NCI-H524 treated with DMSO at 0.1 percent for 48 hours (cell line): ENCODE results near the gene GPT2.
"Not testable (repeated sequence)": the region's sequence is repeated elsewhere in the genome, so short reads cannot be mapped to it uniquely, and the experiment has no call there.

Experiments
- DNase-seq: peaks from one replicate; lab custom pipeline; 2025; lab: John Stamatoyannopoulos, UW

GPT2 gene

GRCh38 chr16:46920402-46921068 lies 36.4 kb downstream of the GPT2 start:
- DNase-seq, result no peak

- DNase-seq, result no peak
These were observed 38.1 kb downstream of the GPT2 start for GRCh38 chr16:46922239-46922638.

GRCh38 chr16:46923513-46924295 lies 39.5 kb downstream of the GPT2 start:
- DNase-seq, result no peak

- DNase-seq, result no peak
These were observed 40.2 kb downstream of the GPT2 start for GRCh38 chr16:46924402-46924801.

- DNase-seq, result no peak
These were observed 42.5 kb downstream of the GPT2 start for GRCh38 chr16:46926470-46927225.

- DNase-seq, result no peak
These were observed 43.1 kb downstream of the GPT2 start for GRCh38 chr16:46927273-46927672.

- DNase-seq, result no peak
These were observed 44.6 kb downstream of the GPT2 start for GRCh38 chr16:46928811-46929210.

GRCh38 chr16:46929378-46930332 lies 45.5 kb downstream of the GPT2 start:
- no peak for DNase-seq

GRCh38 chr16:46930861-46931260 lies 46.7 kb downstream of the GPT2 start:
- DNase-seq, result no peak

GRCh38 chr16:46932802-46933201 lies 48.6 kb downstream of the GPT2 start:
- DNase-seq, result peak; percentile 18

GRCh38 chr16:46937536-46937935 lies 53.4 kb downstream of the GPT2 start:
- DNase-seq, result no peak

- not testable (repeated sequence) for DNase-seq
These were observed 60.6 kb downstream of the GPT2 start for GRCh38 chr16:46944713-46945112.

GRCh38 chr16:46947900-46948547 lies 63.9 kb downstream of the GPT2 start:
- DNase-seq, result no peak

GRCh38 chr16:46948548-46949166 lies 64.5 kb downstream of the GPT2 start:
- DNase-seq, result no peak

- no peak for DNase-seq
These were observed 65.2 kb downstream of the GPT2 start for GRCh38 chr16:46949241-46949892.

GRCh38 chr16:46950009-46950408 lies 65.8 kb downstream of the GPT2 start:
- no peak for DNase-seq

GRCh38 chr16:46954562-46954961 lies 70.4 kb downstream of the GPT2 start:
- no peak for DNase-seq

GRCh38 chr16:46961373-46962353 lies 77.5 kb downstream of the GPT2 start:
- no peak for DNase-seq

GRCh38 chr16:46962629-46963028 lies 78.5 kb downstream of the GPT2 start:
- DNase-seq, result no peak
